Left lung (tissue), 10 donors: ENCODE measurements around the gene SCO2. TPM values are rescaled to one million over a fixed set of nuclear protein-coding genes. Genes with fewer than 3 reads are reported as not detected.

Experiments
- ATAC-seq: fragments of 200-7000 bp; cut with Tn5 transposase; one replicate; pipeline ENCODE4 v1.9.1; 2020; ENCODE audit warnings: moderate library complexity
- DNase-seq, 4 donors: peaks; one replicate each; pipeline ENCODE4 v3.0.0-alpha.2; 2013 to 2020
- H3K27ac ChIP-seq, 2 donors: fragments of 200-600 bp; sonication (generic) in 1 of 2; one replicate each; pipeline versions ENCODE4 v1.5.0 to v1.8.0; 2020 to 2021
- H3K27me3 ChIP-seq, 2 donors: fragments of 200-600 bp; sonication (generic) in 1 of 2; one replicate each; pipeline versions ENCODE4 v1.5.0 to v1.8.0; 2020 to 2021
- H3K36me3 ChIP-seq, 2 donors: fragments of 200-600 bp; sonication (generic) in 1 of 2; one replicate each; pipeline versions ENCODE4 v1.5.0 to v1.8.0; 2020 to 2021
- H3K4me1 ChIP-seq, 2 donors: fragments of 200-600 bp; one replicate each; pipeline ENCODE4 v1.8.0; 2021
- H3K4me3 ChIP-seq, 2 donors: fragments of 200-600 bp; sonication (generic) in 1 of 2; one replicate each; pipeline versions ENCODE4 v1.5.0 to v1.8.0; 2020 to 2021; ENCODE audit warnings: mild to moderate bottlenecking in 1 of 2
- H3K9me3 ChIP-seq, 2 donors: fragments of 200-600 bp; sonication (generic) in 1 of 2; one replicate each; pipeline versions ENCODE4 v1.5.0 to v1.8.0; 2020 to 2021
- intact Hi-C, 2 donors: fragments of 100-400 bp; cut with DNase I; formaldehyde crosslinking; loops; one replicate each; pipeline versions ENCODE4 v1.11.2 to v1.14.2; 2022
- polyA plus RNA-seq, 6 donors: library from polyadenylated mRNA; unstranded; fragments of 120-200 nt; gene quantifications; one replicate each; pipeline ENCODE4 v1.2.1, GENCODE V29; 2013; ENCODE audit not compliant: insufficient read length in 6 of 6
- total RNA-seq, 2 donors: library from RNA; stranded (reverse); fragmentation: NEBNext Ultra II Directional; extraction: Animal tissue kit (Norgen Biotek cat#: 25700); gene quantifications; one replicate each; pipeline ENCODE4 v1.2.1, GENCODE V29; 2021
- TF ChIP-seq, protein P1 (sequence below), 2 donors: fragments of 200-600 bp; sonication (generic) in 1 of 2; IDR thresholded peaks; one replicate each; pipeline versions ENCODE4 v1.5.0 to v1.8.0; 2021; ENCODE audit warnings: antibody characterized with exemption in 2 of 2
- donor health status: DM: no; HTN: yes; CAD: no.
- donor health status: DM: no; HTN: no; CAD: no.

SCO2 gene
- total and polyA plus RNA-seq, 8 donors = 1.1 to 3.3 (median 2.3) TPM; not detected in 1

DNA sequence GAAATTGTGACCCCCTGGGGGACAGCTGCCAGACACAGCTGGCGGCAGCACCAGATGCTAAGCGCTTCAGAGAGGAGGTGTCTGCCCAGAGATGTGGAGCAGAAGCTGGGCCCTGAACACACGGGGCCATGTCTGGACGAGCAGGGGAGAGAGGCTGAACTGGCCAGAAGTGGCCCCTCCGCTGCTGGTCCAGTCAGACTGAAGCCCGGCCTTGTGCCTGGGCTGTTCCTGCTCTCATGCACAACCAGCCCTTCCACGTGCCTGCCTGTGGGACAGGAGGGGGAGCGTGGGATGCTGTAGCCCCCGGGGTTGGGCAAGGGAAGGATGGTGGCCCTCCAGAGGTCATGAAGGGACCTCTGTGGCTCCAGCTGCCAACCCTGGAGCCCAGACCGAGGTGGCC is 42.3 kb downstream of the SCO2 start:
- H3K4me1 ChIP-seq = peaks cover 5 to 15% of the 10 kb centered on the region in 2 donors
- H3K36me3 ChIP-seq = no peaks in the 10 kb centered on the region
- intact Hi-C loops = no loop called here
- DNase-seq (no peak), ATAC-seq (no peak)
- TF ChIP-seq, protein P1, sequence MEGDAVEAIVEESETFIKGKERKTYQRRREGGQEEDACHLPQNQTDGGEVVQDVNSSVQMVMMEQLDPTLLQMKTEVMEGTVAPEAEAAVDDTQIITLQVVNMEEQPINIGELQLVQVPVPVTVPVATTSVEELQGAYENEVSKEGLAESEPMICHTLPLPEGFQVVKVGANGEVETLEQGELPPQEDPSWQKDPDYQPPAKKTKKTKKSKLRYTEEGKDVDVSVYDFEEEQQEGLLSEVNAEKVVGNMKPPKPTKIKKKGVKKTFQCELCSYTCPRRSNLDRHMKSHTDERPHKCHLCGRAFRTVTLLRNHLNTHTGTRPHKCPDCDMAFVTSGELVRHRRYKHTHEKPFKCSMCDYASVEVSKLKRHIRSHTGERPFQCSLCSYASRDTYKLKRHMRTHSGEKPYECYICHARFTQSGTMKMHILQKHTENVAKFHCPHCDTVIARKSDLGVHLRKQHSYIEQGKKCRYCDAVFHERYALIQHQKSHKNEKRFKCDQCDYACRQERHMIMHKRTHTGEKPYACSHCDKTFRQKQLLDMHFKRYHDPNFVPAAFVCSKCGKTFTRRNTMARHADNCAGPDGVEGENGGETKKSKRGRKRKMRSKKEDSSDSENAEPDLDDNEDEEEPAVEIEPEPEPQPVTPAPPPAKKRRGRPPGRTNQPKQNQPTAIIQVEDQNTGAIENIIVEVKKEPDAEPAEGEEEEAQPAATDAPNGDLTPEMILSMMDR (IDR thresholded peaks at IDR 0.05) = no peak
- H3K27ac ChIP-seq = no peak overlapping the region
- no peak overlapping the region for H3K4me3 ChIP-seq
- H3K27me3 ChIP-seq = peaks cover 22 to 93% of the 10 kb centered on the region in 2 donors
- H3K9me3 ChIP-seq = no peaks in the 10 kb centered on the region

DNA sequence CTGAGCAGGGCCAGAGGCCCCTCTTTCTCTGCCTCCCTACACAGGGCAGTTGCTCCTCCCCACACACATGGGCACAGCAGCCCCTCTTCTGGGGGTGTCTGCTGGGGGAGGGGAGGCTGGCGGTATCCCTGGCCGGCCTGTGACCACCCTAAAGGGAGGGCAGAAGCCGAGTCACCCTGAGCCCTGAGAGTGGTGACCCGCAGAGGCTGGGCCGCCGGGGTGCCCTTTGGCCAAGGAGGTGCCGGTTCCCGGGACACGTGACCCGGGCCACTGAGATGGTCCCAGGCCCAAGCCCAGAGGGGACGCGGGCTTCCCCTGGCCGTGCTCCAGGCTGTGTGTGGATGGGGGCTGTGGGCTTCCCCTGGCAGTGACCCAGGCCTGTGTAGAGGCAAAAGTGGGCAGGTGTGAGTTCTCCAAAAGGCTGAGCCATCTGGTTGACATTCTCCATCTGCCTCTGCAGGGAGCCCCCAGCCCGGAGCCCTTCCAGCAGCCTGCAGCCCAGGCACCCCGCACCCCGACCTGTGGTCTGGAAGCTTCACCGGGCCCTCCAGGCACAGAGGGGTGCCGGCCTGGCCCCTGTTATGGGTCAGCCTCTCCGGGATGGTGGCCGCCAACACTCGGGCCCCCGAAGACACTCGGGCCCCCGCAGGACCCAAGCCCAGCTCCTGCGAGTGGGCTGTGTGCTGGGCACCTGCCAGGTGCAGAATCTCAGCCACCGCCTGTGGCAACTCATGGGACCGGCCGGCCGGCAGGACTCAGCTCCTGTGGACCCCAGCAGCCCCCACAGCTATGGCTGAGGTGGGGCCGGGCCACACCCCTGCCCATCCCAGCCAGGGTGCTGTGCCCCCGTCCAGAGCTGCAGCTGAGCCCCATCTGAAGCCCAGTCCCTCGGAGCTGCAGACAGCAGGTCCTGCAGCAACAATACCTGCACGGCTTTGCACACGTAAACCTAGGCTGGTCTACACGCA is 43.0 kb downstream of the SCO2 start:
- H3K4me3 ChIP-seq = peak overlapping the region; percentile 36 to 67
- H3K27ac ChIP-seq = no peak overlapping the region
- ATAC-seq = no peak

DNA sequence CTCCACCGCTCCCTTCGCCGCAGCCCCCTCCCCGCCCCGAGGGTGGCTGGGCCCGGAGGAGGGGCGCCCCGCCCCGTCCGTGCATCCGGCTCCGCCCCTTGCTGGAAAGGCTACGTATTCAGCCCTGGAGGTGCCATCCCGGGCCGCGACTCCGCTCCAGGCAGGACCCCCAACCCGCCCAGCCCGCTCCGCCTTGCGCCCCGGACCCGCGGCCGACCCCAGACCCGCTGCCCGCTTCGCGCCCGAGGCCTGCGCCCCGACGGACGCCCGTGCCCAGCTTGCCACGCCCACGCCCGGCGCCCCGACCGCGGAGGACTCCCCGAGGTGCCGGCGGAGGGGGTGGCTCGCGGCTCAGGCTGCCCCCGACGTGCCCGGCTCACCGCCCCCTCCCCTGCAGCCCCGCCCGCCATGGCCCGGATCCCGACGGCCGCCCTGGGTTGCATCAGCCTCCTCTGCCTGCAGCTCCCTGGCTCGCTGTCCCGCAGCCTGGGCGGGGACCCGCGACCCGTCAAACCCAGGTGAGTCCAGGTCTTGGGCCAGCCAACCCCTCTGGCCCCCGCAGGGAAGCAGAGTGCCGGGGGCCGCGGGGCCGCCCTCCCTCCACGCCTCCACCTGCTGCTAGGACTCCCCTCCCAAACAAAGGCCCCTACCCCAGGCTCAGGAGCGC is 43.8 kb downstream of the SCO2 start, which contains the start of gene ADM2:
ADM2 (plus strand) TSS at position 104 of the 667 bp plus-strand sequence; CDS start at position 409, 305 bp downstream.
- Histone ChIP-seq H3K9me3 (no peaks in the 10 kb centered on the region), H3K27me3 (peaks cover 22 to 82% of the 10 kb centered on the region in 2 donors), H3K27ac (no peak within 1 kb of the TSS), H3K4me1 (peaks cover 5 to 15% of the 10 kb centered on the region in 2 donors), H3K36me3 (no peaks in the 10 kb centered on the region), H3K4me3 (peak within 1 kb of the TSS; percentile 36 to 67)
- peak; percentile 73 for ATAC-seq
- peak in 2 of 4 donors; percentile 41 to 92 for DNase-seq
- TF ChIP-seq, protein P1 (IDR thresholded peaks at IDR 0.05) = no peak
- intact Hi-C loops = no loop called here

More for the DNA sequence above, 43.0 kb downstream of the SCO2 start:
- Histone ChIP-seq H3K36me3 (no peaks in the 10 kb centered on the region), H3K27me3 (peaks cover 22 to 91% of the 10 kb centered on the region in 2 donors), H3K4me1 (peaks cover 5 to 15% of the 10 kb centered on the region in 2 donors), H3K9me3 (no peaks in the 10 kb centered on the region)
- TF ChIP-seq, protein P1 (IDR thresholded peaks at IDR 0.05) = no peak
- peak in 1 of 4 donors; percentile 80 for DNase-seq
- intact Hi-C loops = no loop called here

DNA sequence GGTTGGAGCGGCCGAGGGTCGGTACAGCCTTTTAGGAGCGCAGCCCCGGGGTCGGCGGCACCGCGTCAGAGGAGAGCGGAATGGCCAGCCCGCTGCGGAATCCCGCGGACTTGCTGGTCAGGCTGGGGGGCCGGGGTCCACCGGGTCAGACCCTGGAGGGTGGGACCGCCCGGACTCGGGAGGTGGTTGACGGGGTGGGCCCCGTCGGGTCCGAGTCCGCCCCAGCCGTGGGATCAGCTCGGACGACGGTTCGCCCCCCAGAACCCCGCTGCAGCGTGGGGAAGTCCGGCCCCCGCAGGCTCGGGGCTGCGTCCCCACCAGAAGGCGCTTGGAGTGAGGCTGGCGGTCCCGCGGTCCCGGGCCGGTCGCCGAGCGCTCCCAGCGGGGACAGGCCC is 44.4 kb downstream of the SCO2 start:
- Histone ChIP-seq H3K36me3 (no peaks in the 10 kb centered on the region), H3K4me3 (peak overlapping the region; percentile 36 to 67), H3K27me3 (peaks cover 22 to 80% of the 10 kb centered on the region in 2 donors), H3K27ac (no peak overlapping the region), H3K4me1 (peaks cover 5 to 15% of the 10 kb centered on the region in 2 donors), H3K9me3 (no peaks in the 10 kb centered on the region)
- intact Hi-C loops = no loop called here
- ATAC-seq (no peak), DNase-seq (peak in 1 of 4 donors; percentile 81)
- TF ChIP-seq, protein P1 (IDR thresholded peaks at IDR 0.05) = no peak

DNA sequence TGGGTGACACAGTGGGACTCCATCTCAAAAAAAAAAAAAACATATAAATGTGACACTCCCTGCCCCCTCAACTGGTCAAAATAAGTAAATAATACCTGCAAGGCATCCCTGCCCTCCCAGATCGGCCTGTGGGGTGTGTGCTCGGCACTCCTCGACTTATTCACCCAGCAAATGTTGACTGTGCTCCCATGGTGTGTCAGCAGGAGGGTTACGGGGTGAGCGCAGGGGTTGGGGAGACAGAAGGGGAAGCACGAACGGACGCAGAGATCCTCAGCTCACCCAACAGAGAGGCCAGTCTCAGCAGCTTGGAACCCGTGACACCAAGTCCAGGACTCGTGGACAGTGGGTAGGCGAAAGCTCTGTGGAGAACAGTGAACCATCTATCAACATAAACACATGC is 45.7 kb downstream of the SCO2 start:
- Histone ChIP-seq H3K4me1 (peaks cover 9 to 22% of the 10 kb centered on the region in 2 donors), H3K36me3 (no peaks in the 10 kb centered on the region), H3K27ac (no peak overlapping the region), H3K4me3 (no peak overlapping the region), H3K27me3 (peaks cover 22 to 67% of the 10 kb centered on the region in 2 donors), H3K9me3 (no peaks in the 10 kb centered on the region)
- TF ChIP-seq, protein P1 (IDR thresholded peaks at IDR 0.05) = no peak
- DNase-seq (no peak), ATAC-seq (no peak)
- intact Hi-C loops = no loop called here
